Liver (tissue), 9 donors: ENCODE measurements around the gene ZFP57. TPM values are rescaled to one million over a fixed set of nuclear protein-coding genes. Genes with fewer than 3 reads are reported as not detected.
"Not testable (repeated sequence)": the region's sequence is repeated elsewhere in the genome, so short reads cannot be mapped to it uniquely, and the experiment has no call there.

Source experiments
- DNase-seq: peaks from one replicate; pipeline ENCODE4 v3.0.0-alpha.2; 2017; ENCODE audit warnings: low spot score
- H3K27ac ChIP-seq, 2 donors: one replicate each; pipeline ENCODE4 v1.7.0; 2013; ENCODE audit warnings: inconsistent platforms in 2 of 2, low read length in 2 of 2, control low read depth in 1 of 2, low read depth in 1 of 2, mild to moderate bottlenecking in 1 of 2
- H3K27me3 ChIP-seq, 4 donors: one replicate each; pipeline versions ENCODE4 v1.6.1 to v1.7.0; 2013; ENCODE audit warnings: low read length in 3 of 4, inconsistent platforms in 1 of 4, mild to moderate bottlenecking in 1 of 4, moderate library complexity in 1 of 4; ENCODE audit not compliant: control insufficient read depth in 4 of 4, insufficient read depth in 4 of 4
- H3K36me3 ChIP-seq, 4 donors: one replicate each; pipeline versions ENCODE4 v1.6.1 to v1.7.0; 2013; ENCODE audit warnings: low read length in 3 of 4, mild to moderate bottlenecking in 3 of 4, low read depth in 1 of 4, moderate library complexity in 1 of 4; ENCODE audit not compliant: control insufficient read depth in 4 of 4, insufficient read depth in 3 of 4
- H3K4me1 ChIP-seq, 4 donors: one replicate each; pipeline versions ENCODE4 v1.6.1 to v1.7.0; 2013; ENCODE audit warnings: low read length in 3 of 4, mild to moderate bottlenecking in 3 of 4, moderate library complexity in 1 of 4; ENCODE audit not compliant: control insufficient read depth in 4 of 4, insufficient read depth in 4 of 4
- H3K4me3 ChIP-seq, 3 donors: one replicate each; pipeline versions ENCODE4 v1.6.1 to v1.7.0; 2013; ENCODE audit warnings: low read length in 3 of 3, control low read depth in 1 of 3, low read depth in 1 of 3, mild to moderate bottlenecking in 1 of 3
- H3K9ac ChIP-seq, 2 donors: one replicate each; pipeline ENCODE4 v1.7.0; 2013; ENCODE audit warnings: low read length in 2 of 2, mild to moderate bottlenecking in 2 of 2, moderate library complexity in 2 of 2, control low read depth in 1 of 2, low read depth in 1 of 2
- H3K9me3 ChIP-seq, 4 donors: one replicate each; pipeline versions ENCODE4 v1.6.1 to v1.7.0; 2013; ENCODE audit warnings: low read length in 3 of 4; ENCODE audit not compliant: control insufficient read depth in 4 of 4
- CTCF ChIP-seq: fragments of 150-350 bp; IDR thresholded peaks from 2 replicates; pipeline ENCODE4 v1.5.1; 2017; ENCODE audit warnings: improper control_type of control experiment, low read depth, low read length; ENCODE audit not compliant: missing input control
- EGR1 ChIP-seq, 2 donors: IDR thresholded peaks; 2 replicates each; pipeline ENCODE4 v1.6.1; 2016 to 2018; ENCODE audit warnings: antibody characterized with exemption in 2 of 2, low read depth in 2 of 2
- FOXA2 ChIP-seq: IDR thresholded peaks from 2 replicates; pipeline ENCODE4 v1.6.1; 2016; ENCODE audit warnings: antibody characterized with exemption
- GABPA ChIP-seq, 2 donors: IDR thresholded peaks in 1 of 2; conservative IDR thresholded peaks in 1 of 2; 2 replicates each; pipeline ENCODE4 v1.6.1; 2016; ENCODE audit warnings: antibody characterized with exemption in 2 of 2, mild to moderate bottlenecking in 1 of 2, moderate library complexity in 1 of 2
- HNF4A ChIP-seq, 2 donors: conservative IDR thresholded peaks; 2 replicates each; pipeline ENCODE4 v1.6.1; 2016; ENCODE audit warnings: antibody characterized with exemption in 2 of 2, mild to moderate bottlenecking in 2 of 2
- JUND ChIP-seq, 2 donors: IDR thresholded peaks; 2 replicates each; pipeline ENCODE4 v1.6.1; 2016; ENCODE audit warnings: antibody characterized with exemption in 2 of 2
- NR2F2 ChIP-seq: IDR thresholded peaks from 2 replicates; pipeline ENCODE4 v1.6.1; 2016; ENCODE audit warnings: antibody characterized with exemption
- RAD21 ChIP-seq, 2 donors: IDR thresholded peaks; 2 replicates each; pipeline ENCODE4 v1.6.1; 2016; ENCODE audit warnings: antibody characterized with exemption in 2 of 2, mild to moderate bottlenecking in 2 of 2
- RXRA ChIP-seq, 2 donors: IDR thresholded peaks; 2 replicates each; pipeline ENCODE4 v1.6.1; 2017 to 2018; ENCODE audit warnings: antibody characterized with exemption in 2 of 2, mild to moderate bottlenecking in 1 of 2
- SP1 ChIP-seq: IDR thresholded peaks from 2 replicates; pipeline ENCODE4 v1.6.1; 2018; ENCODE audit warnings: antibody characterized with exemption, mild to moderate bottlenecking
- YY1 ChIP-seq: IDR thresholded peaks from 2 replicates; pipeline ENCODE4 v1.6.1; 2016; ENCODE audit warnings: antibody characterized with exemption, mild to moderate bottlenecking
- ZBTB33 ChIP-seq: IDR thresholded peaks from 2 replicates; pipeline ENCODE4 v1.6.1; 2016; ENCODE audit warnings: antibody characterized with exemption
- WGBS: extraction: QIAGEN DNeasy Blood & Tissue Kit; methylation state at CpG from one replicate; pipeline ENCODE4 v1.1.7; 2013; 5-methylcytosine and 5-hydroxymethylcytosine counted together
- polyA plus RNA-seq, 2 donors: library from polyadenylated mRNA; stranded (reverse) in 1 of 2; unstranded in 1 of 2; fragments of 200-250 nt in 1 of 2; fragments of >200 nt in 1 of 2; fragmentation: Nextera tagmentation in 1 of 2; extraction: Ambion mirVana in 1 of 2; gene quantifications; one replicate each; pipeline versions ENCODE4 v1.2.1 to v1.2.3, GENCODE V29; 2013 to 2015
- total RNA-seq, 2 donors: library from RNA; depleted of rRNA; stranded (reverse); fragments of >200 nt; gene quantifications; one replicate each; pipeline ENCODE4 v1.2.3, GENCODE V29; 2014
- TF ChIP-seq, protein P1 (sequence below): IDR thresholded peaks from 2 replicates; pipeline ENCODE4 v1.6.1; 2016; ENCODE audit warnings: antibody characterized with exemption, mild to moderate bottlenecking
- TF ChIP-seq, protein P2 (sequence below): IDR thresholded peaks from 2 replicates; pipeline ENCODE4 v1.6.1; 2016; ENCODE audit warnings: antibody characterized with exemption
- TF ChIP-seq, protein P3 (sequence below): IDR thresholded peaks from 2 replicates; pipeline ENCODE4 v1.6.1; 2016; ENCODE audit warnings: antibody characterized with exemption
- donor health status: healthy.
- donor health status: healthy.
- donor health status: healthy.
- donor health status: healthy.
- donor health status: healthy.

Gene ZFP57
- total and polyA plus RNA-seq, 4 donors, result not detected

GRCh38 chr6:29673161-29673560 is 7.8 kb downstream of the ZFP57 start:
- TF ChIP-seq SP1 (no peak), NR2F2 (no peak), FOXA2 (no peak), EGR1 (IDR thresholded peaks at IDR 0.05; ENCODE audit: low read depth in 2 of 2) (no peak), JUND (IDR thresholded peaks at IDR 0.05) (no peak), ZBTB33 (no peak)
- TF ChIP-seq, protein P1, sequence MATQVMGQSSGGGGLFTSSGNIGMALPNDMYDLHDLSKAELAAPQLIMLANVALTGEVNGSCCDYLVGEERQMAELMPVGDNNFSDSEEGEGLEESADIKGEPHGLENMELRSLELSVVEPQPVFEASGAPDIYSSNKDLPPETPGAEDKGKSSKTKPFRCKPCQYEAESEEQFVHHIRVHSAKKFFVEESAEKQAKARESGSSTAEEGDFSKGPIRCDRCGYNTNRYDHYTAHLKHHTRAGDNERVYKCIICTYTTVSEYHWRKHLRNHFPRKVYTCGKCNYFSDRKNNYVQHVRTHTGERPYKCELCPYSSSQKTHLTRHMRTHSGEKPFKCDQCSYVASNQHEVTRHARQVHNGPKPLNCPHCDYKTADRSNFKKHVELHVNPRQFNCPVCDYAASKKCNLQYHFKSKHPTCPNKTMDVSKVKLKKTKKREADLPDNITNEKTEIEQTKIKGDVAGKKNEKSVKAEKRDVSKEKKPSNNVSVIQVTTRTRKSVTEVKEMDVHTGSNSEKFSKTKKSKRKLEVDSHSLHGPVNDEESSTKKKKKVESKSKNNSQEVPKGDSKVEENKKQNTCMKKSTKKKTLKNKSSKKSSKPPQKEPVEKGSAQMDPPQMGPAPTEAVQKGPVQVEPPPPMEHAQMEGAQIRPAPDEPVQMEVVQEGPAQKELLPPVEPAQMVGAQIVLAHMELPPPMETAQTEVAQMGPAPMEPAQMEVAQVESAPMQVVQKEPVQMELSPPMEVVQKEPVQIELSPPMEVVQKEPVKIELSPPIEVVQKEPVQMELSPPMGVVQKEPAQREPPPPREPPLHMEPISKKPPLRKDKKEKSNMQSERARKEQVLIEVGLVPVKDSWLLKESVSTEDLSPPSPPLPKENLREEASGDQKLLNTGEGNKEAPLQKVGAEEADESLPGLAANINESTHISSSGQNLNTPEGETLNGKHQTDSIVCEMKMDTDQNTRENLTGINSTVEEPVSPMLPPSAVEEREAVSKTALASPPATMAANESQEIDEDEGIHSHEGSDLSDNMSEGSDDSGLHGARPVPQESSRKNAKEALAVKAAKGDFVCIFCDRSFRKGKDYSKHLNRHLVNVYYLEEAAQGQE, result no peak
- TF ChIP-seq, protein P2, sequence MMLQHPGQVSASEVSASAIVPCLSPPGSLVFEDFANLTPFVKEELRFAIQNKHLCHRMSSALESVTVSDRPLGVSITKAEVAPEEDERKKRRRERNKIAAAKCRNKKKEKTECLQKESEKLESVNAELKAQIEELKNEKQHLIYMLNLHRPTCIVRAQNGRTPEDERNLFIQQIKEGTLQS, result no peak
- no peak overlapping the region for H3K27ac ChIP-seq
- no peaks in the 10 kb centered on the region for H3K9me3 ChIP-seq
- 91% methylated on average over 12 of the region's 12 CpGs for WGBS
- no peaks in the 10 kb centered on the region for H3K36me3 ChIP-seq
- H3K27me3 ChIP-seq, result peaks cover 0 to 3% (median 0%) of the 10 kb centered on the region in 4 donors
- H3K4me1 ChIP-seq, result no peaks in the 10 kb centered on the region
- no peak overlapping the region for H3K4me3 ChIP-seq
- H3K9ac ChIP-seq, result no peak overlapping the region
- no peak for DNase-seq

- H3K9ac ChIP-seq, DNase-seq, H3K4me3 ChIP-seq, H3K4me1 ChIP-seq, H3K27ac ChIP-seq, H3K9me3 ChIP-seq, H3K36me3 ChIP-seq, H3K27me3 ChIP-seq: not testable (repeated sequence)
- WGBS, result 88% methylated on average over 5 of the region's 5 CpGs
Measured at GRCh38 chr6:29672116-29672515, 8.8 kb downstream of the ZFP57 start.

GRCh38 chr6:29671026-29671425 is 9.9 kb downstream of the ZFP57 start:
- no peak overlapping the region for H3K4me3 ChIP-seq
- H3K4me1 ChIP-seq, result no peaks in the 10 kb centered on the region
- peaks cover 0 to 5% (median 0%) of the 10 kb centered on the region in 4 donors for H3K27me3 ChIP-seq
- no peak overlapping the region for H3K9ac ChIP-seq
- H3K36me3 ChIP-seq, result no peaks in the 10 kb centered on the region
- no peaks in the 10 kb centered on the region for H3K9me3 ChIP-seq
- DNase-seq, result no peak
- 24% methylated on average over 1 of the region's 1 CpG for WGBS
- H3K27ac ChIP-seq, result no peak overlapping the region
- no peak for TF ChIP-seq EGR1 (IDR thresholded peaks at IDR 0.05; ENCODE audit: low read depth in 2 of 2)
- no peak for TF ChIP-seq RAD21 (IDR thresholded peaks at IDR 0.05)
- TF ChIP-seq SP1, result no peak
- TF ChIP-seq, protein P3, sequence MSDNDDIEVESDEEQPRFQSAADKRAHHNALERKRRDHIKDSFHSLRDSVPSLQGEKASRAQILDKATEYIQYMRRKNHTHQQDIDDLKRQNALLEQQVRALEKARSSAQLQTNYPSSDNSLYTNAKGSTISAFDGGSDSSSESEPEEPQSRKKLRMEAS, result no peak
- no peak for TF ChIP-seq YY1
- TF ChIP-seq FOXA2, result no peak
- TF ChIP-seq CTCF, result no peak
- no peak for TF ChIP-seq JUND (IDR thresholded peaks at IDR 0.05)
- TF ChIP-seq GABPA (IDR thresholded peaks at IDR 0.05 in 1 of 2, conservative IDR thresholded peaks at IDR 0.05 in 1 of 2), result no peak
- TF ChIP-seq ZBTB33, result no peak
- no peak for TF ChIP-seq NR2F2
- TF ChIP-seq HNF4A (conservative IDR thresholded peaks at IDR 0.05), result no peak
- no peak for TF ChIP-seq RXRA (IDR thresholded peaks at IDR 0.05)
